Left ventricle myocardium inferior (tissue), 1 donor: ENCODE measurements around the gene FXYD1. TPM values are rescaled to one million over a fixed set of nuclear protein-coding genes. Genes with fewer than 3 reads are reported as not detected.

Source experiments
- DNase-seq: peaks from one replicate; pipeline ENCODE4 v3.0.0-alpha.2; 2020
- H3K27ac ChIP-seq: fragments of 200-600 bp; replicated peaks from 2 replicates; pipeline ENCODE4 v1.8.0; 2021
- H3K27me3 ChIP-seq: fragments of 200-600 bp; 2 replicates; pipeline ENCODE4 v1.8.0; 2021; ENCODE audit warnings: low read depth
- H3K36me3 ChIP-seq: fragments of 200-600 bp; 2 replicates; pipeline ENCODE4 v1.8.0; 2021
- H3K4me1 ChIP-seq: fragments of 200-600 bp; 2 replicates; pipeline ENCODE4 v1.8.0; 2021
- H3K4me3 ChIP-seq: fragments of 200-600 bp; 2 replicates; pipeline ENCODE4 v1.8.0; 2021; ENCODE audit warnings: mild to moderate bottlenecking, moderate library complexity
- H3K9me3 ChIP-seq: fragments of 200-600 bp; replicated peaks from 2 replicates; pipeline ENCODE4 v1.8.0; 2021
- intact Hi-C: fragments of 100-400 bp; cut with micrococcal nuclease; formaldehyde crosslinking; loops from one replicate; pipeline ENCODE4 v1.11.0; 2022
- total RNA-seq: library from RNA; stranded (reverse); fragmentation: NEBNext Ultra II Directional; extraction: Animal tissue kit (Norgen Biotek cat#: 25700); gene quantifications from one replicate; pipeline ENCODE4 v1.2.1, GENCODE V29; 2021
- TF ChIP-seq, protein P1 (sequence below): fragments of 200-600 bp; IDR thresholded peaks from 2 replicates; pipeline ENCODE4 v1.8.0; 2021; ENCODE audit warnings: antibody characterized with exemption, mild to moderate bottlenecking, borderline replicate concordance
- donor health status: DM: no; HTN: yes; CAD: no; lungs with severe emphysema.

FXYD1 gene
- total RNA-seq, 1 donor from 2014 or later, result 509 TPM

DNA sequence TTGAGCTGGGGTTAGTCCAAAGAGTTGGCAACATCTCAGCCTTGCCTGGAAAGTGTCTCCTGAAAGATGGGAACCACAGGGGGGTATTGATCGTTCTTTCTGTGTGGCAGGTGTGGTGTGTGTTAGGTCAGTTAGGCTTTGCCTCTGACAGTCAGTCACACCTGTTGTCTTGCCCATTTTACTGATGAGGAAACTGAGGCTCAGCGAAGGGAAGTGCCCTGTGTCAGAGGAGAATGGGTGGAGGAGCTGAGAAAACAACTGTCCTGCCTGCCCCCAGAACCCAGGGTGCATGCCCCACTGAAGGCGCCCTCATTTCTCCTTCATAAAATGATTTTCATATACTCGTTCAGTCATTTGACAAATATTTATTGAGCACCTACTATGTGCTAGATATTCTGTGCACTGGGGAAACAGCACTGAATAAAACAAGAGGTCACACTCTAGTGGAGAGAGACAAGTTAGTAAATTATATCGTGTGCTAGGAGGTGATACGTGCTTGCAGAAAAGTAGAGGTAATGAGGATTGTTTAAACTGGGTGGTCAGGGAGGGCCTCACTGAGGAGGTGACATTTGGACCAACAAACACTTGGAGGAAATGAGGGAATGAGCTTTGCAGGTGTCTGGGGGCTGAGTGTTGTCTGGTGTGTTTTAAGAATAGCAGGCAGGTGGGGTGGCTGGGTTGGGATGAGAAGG is 17.5 kb downstream of the FXYD1 start:
- Histone ChIP-seq H3K27ac (no peak overlapping the region), H3K27me3 (peaks cover 43% of the 10 kb centered on the region)
- TF ChIP-seq, protein P1, sequence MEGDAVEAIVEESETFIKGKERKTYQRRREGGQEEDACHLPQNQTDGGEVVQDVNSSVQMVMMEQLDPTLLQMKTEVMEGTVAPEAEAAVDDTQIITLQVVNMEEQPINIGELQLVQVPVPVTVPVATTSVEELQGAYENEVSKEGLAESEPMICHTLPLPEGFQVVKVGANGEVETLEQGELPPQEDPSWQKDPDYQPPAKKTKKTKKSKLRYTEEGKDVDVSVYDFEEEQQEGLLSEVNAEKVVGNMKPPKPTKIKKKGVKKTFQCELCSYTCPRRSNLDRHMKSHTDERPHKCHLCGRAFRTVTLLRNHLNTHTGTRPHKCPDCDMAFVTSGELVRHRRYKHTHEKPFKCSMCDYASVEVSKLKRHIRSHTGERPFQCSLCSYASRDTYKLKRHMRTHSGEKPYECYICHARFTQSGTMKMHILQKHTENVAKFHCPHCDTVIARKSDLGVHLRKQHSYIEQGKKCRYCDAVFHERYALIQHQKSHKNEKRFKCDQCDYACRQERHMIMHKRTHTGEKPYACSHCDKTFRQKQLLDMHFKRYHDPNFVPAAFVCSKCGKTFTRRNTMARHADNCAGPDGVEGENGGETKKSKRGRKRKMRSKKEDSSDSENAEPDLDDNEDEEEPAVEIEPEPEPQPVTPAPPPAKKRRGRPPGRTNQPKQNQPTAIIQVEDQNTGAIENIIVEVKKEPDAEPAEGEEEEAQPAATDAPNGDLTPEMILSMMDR, result no peak

DNA sequence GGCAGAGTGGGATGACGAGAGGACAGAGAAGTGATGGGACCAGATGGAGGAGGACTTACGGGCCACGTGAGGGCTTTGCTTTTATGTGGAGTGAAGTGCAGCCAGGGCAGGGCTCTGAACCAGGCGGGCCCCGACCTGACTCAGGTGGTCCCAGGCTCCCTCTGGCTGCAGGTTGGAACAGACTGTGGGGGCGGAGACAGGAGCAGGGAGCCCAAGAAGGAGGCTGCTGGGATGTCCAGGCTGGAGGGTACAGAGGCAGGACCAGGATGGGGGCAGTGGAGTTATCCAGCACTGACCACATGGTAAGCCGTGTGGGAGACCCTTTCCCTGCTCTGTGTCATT is 18.0 kb downstream of the FXYD1 start:
- Histone ChIP-seq H3K4me3 (no peak overlapping the region), H3K9me3 (no peaks in the 10 kb centered on the region), H3K36me3 (peaks cover 34% of the 10 kb centered on the region), H3K27me3 (peaks cover 38% of the 10 kb centered on the region), H3K4me1 (peaks cover 27% of the 10 kb centered on the region), H3K27ac (no peak overlapping the region)
- DNase-seq, result no peak
- intact Hi-C loops, result no loop called here
- TF ChIP-seq, protein P1, result no peak

More for the DNA sequence above, 17.5 kb downstream of the FXYD1 start:
- no peak for DNase-seq
- Histone ChIP-seq H3K9me3 (no peaks in the 10 kb centered on the region), H3K4me3 (peak overlapping the region; percentile 82), H3K36me3 (peaks cover 29% of the 10 kb centered on the region), H3K4me1 (peaks cover 27% of the 10 kb centered on the region)
- intact Hi-C loops, result no loop called here

- Histone ChIP-seq H3K27me3 (peaks cover 37% of the 10 kb centered on the region), H3K36me3 (peaks cover 42% of the 10 kb centered on the region), H3K27ac (no peak overlapping the region), H3K4me1 (peaks cover 27% of the 10 kb centered on the region), H3K9me3 (peaks cover 6% of the 10 kb centered on the region), H3K4me3 (no peak overlapping the region)
- intact Hi-C loops, result no loop called here
- TF ChIP-seq, protein P1, result no peak
- DNase-seq, result no peak
Observed at GRCh38 chr19:35157431-35157830, 18.8 kb downstream of the FXYD1 start.

- no peak for DNase-seq
- peaks cover 63% of the 10 kb centered on the region for H3K36me3 ChIP-seq
- peaks cover 12% of the 10 kb centered on the region for H3K4me1 ChIP-seq
- no peak overlapping the region for H3K4me3 ChIP-seq
- intact Hi-C loops, result no loop called here
- TF ChIP-seq, protein P1, result no peak
- peaks cover 25% of the 10 kb centered on the region for H3K9me3 ChIP-seq
- H3K27me3 ChIP-seq, result peaks cover 22% of the 10 kb centered on the region
- no peak overlapping the region for H3K27ac ChIP-seq
Observed at GRCh38 chr19:35159606-35160005, 21.0 kb downstream of the FXYD1 start.

DNA sequence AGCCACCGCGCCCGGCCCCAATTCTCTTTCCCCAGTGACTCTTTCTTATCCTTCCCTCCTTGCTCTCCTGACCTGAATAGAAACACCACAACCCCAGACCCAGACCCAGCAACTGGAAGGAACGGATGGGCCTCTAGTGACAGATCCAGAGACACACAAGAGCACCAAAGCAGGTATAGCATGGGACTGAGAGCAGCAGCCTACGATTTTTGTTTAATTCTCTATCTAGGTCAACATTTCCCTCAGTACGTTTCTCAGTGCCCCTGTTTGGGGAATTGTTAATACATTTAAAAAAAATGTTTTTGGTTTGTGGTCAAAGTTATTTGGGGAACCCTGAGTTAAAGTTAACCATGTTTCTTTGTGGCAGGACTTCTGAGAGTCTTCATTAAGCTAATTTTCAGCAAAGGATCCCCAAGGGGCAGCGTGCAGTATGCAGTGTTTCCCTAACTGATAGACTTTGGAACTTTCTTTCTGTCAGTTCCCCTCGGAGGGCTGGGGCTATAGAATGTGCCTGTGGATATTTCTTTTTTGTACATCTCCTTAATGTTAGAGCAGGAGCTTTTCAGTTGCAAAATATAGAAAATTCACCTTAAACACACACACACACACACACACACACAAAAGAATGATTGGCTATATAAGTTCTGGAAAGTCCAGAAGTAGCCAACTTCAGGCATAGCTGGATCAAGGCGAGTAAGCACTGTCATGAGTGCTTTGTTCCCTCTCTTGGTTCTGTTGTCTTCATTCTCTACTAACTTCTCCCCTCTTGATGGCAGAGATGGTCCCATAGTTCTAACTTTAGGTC is 22.2 kb downstream of the FXYD1 start:
- intact Hi-C loops, result no loop called here
- no peak overlapping the region for H3K4me3 ChIP-seq
- TF ChIP-seq, protein P1, result no peak
- peaks cover 11% of the 10 kb centered on the region for H3K27me3 ChIP-seq
- H3K4me1 ChIP-seq, result peaks cover under 1% of the 10 kb centered on the region
- peaks cover 76% of the 10 kb centered on the region for H3K36me3 ChIP-seq
- no peak for DNase-seq
- H3K27ac ChIP-seq, result no peak overlapping the region
- H3K9me3 ChIP-seq, result peaks cover 37% of the 10 kb centered on the region
